Left lung (tissue), 10 donors: ENCODE results near the gene TRIP11. TPM values are rescaled to one million over a fixed set of nuclear protein-coding genes. Genes with fewer than 3 reads are reported as not detected.

ENCODE experiments used
- ATAC-seq: fragments of 200-7000 bp; cut with Tn5 transposase; one replicate; pipeline ENCODE4 v1.9.1; 2020; ENCODE audit warnings: moderate library complexity
- DNase-seq, 4 donors: peaks; one replicate each; pipeline ENCODE4 v3.0.0-alpha.2; 2013 to 2020
- H3K27ac ChIP-seq, 2 donors: fragments of 200-600 bp; sonication (generic) in 1 of 2; one replicate each; pipeline versions ENCODE4 v1.5.0 to v1.8.0; 2020 to 2021
- H3K27me3 ChIP-seq, 2 donors: fragments of 200-600 bp; sonication (generic) in 1 of 2; one replicate each; pipeline versions ENCODE4 v1.5.0 to v1.8.0; 2020 to 2021
- H3K36me3 ChIP-seq, 2 donors: fragments of 200-600 bp; sonication (generic) in 1 of 2; one replicate each; pipeline versions ENCODE4 v1.5.0 to v1.8.0; 2020 to 2021
- H3K4me1 ChIP-seq, 2 donors: fragments of 200-600 bp; one replicate each; pipeline ENCODE4 v1.8.0; 2021
- H3K4me3 ChIP-seq, 2 donors: fragments of 200-600 bp; sonication (generic) in 1 of 2; one replicate each; pipeline versions ENCODE4 v1.5.0 to v1.8.0; 2020 to 2021; ENCODE audit warnings: mild to moderate bottlenecking in 1 of 2
- H3K9me3 ChIP-seq, 2 donors: fragments of 200-600 bp; sonication (generic) in 1 of 2; one replicate each; pipeline versions ENCODE4 v1.5.0 to v1.8.0; 2020 to 2021
- CTCF ChIP-seq, 2 donors: fragments of 200-600 bp; sonication (generic) in 1 of 2; IDR thresholded peaks; one replicate each; pipeline versions ENCODE4 v1.5.0 to v1.8.0; 2021; ENCODE audit warnings: antibody characterized with exemption in 2 of 2
- intact Hi-C, 2 donors: fragments of 100-400 bp; cut with DNase I; formaldehyde crosslinking; loops; one replicate each; pipeline versions ENCODE4 v1.11.2 to v1.14.2; 2022
- polyA plus RNA-seq, 6 donors: library from polyadenylated mRNA; unstranded; fragments of 120-200 nt; gene quantifications; one replicate each; pipeline ENCODE4 v1.2.1, GENCODE V29; 2013; ENCODE audit not compliant: insufficient read length in 6 of 6
- total RNA-seq, 2 donors: library from RNA; stranded (reverse); fragmentation: NEBNext Ultra II Directional; extraction: Animal tissue kit (Norgen Biotek cat#: 25700); gene quantifications; one replicate each; pipeline ENCODE4 v1.2.1, GENCODE V29; 2021
- donor health status: DM: no; HTN: yes; CAD: no.
- donor health status: DM: no; HTN: no; CAD: no.

The TRIP11 gene
- total and polyA plus RNA-seq, 8 donors: 26.3 to 64.3 (median 36.6) TPM

GRCh38 chr14:91919814-91920213 is 120.0 kb downstream of the TRIP11 start:
- Histone ChIP-seq H3K36me3 (no peaks in the 10 kb centered on the region), H3K27me3 (no peaks in the 10 kb centered on the region), H3K9me3 (no peaks in the 10 kb centered on the region), H3K4me3 (no peak overlapping the region), H3K4me1 (peaks cover 0 to under 1% of the 10 kb centered on the region in 2 donors), H3K27ac (peak overlapping the region in 1 of 2 donors; percentile 28)
- TF ChIP-seq CTCF (IDR thresholded peaks at IDR 0.05): no peak
- intact Hi-C loops: no loop called here
- DNase-seq (no peak), ATAC-seq (peak; percentile 57)

GRCh38 chr14:91918186-91918883 is 121.5 kb downstream of the TRIP11 start:
- H3K27ac ChIP-seq: peak overlapping the region in 1 of 2 donors; percentile 33
- no peaks in the 10 kb centered on the region for H3K27me3 ChIP-seq
- TF ChIP-seq CTCF (IDR thresholded peaks at IDR 0.05): no peak
- H3K9me3 ChIP-seq: no peaks in the 10 kb centered on the region
- intact Hi-C loops: no loop called here
- DNase-seq (peak in 2 of 4 donors; percentile 70 to 80), ATAC-seq (peak; percentile 60)
- H3K36me3 ChIP-seq: no peaks in the 10 kb centered on the region
- H3K4me1 ChIP-seq: no peaks in the 10 kb centered on the region
- H3K4me3 ChIP-seq: no peak overlapping the region

Other genes starting within 250 kb of the TRIP11 start
- 10 to 100 TPM; 43.6 to 58.1 TPM for gene TC2N, start 172.5 kb downstream of the TRIP11 start, total RNA-seq
- gene TC2N, start 172.5 kb downstream of the TRIP11 start, polyA plus RNA-seq: 10 to 100 TPM; 20.3 to 31.9 (median 26.6) TPM
- gene FBLN5, start 92.4 kb downstream of the TRIP11 start, total RNA-seq: 100 to 1,000 TPM in 1 of 2 donors, 10 to 100 TPM in 1; 84.5 to 125 TPM
- 100 to 1,000 TPM in 1 of 6 donors, 10 to 100 TPM in 5; 61.6 to 108 (median 84.9) TPM for gene FBLN5, start 92.4 kb downstream of the TRIP11 start, polyA plus RNA-seq
- 10 to 100 TPM; 28.5 to 35.4 TPM for gene ATXN3, start 66.5 kb upstream of the TRIP11 start, total RNA-seq
- 10 to 100 TPM; 29.5 to 40.2 (median 35.7) TPM for gene ATXN3, start 66.5 kb upstream of the TRIP11 start, polyA plus RNA-seq
- 100 to 1,000 TPM; 103 to 117 TPM for gene NDUFB1, start 81.6 kb upstream of the TRIP11 start, total RNA-seq
- 100 to 1,000 TPM; 133 to 141 (median 136) TPM for gene NDUFB1, start 81.6 kb upstream of the TRIP11 start, polyA plus RNA-seq
- gene CPSF2, start 81.9 kb upstream of the TRIP11 start, total RNA-seq: 10 to 100 TPM; 51.8 to 64.6 TPM
- gene CPSF2, start 81.9 kb upstream of the TRIP11 start, polyA plus RNA-seq: 10 to 100 TPM; 54.0 to 62.4 (median 57.7) TPM